ENCODE measurements around the gene CEP164. TPM values are rescaled to one million over a fixed set of nuclear protein-coding genes. Genes with fewer than 3 reads are reported as not detected.
"Not testable (repeated sequence)": the region's sequence is repeated elsewhere in the genome, so short reads cannot be mapped to it uniquely, and the experiment has no call there.

Gene CEP164
- total RNA-seq, 4 donors from 2014 or later: 23.1 to 56.5 (median 29.0) TPM

DNA sequence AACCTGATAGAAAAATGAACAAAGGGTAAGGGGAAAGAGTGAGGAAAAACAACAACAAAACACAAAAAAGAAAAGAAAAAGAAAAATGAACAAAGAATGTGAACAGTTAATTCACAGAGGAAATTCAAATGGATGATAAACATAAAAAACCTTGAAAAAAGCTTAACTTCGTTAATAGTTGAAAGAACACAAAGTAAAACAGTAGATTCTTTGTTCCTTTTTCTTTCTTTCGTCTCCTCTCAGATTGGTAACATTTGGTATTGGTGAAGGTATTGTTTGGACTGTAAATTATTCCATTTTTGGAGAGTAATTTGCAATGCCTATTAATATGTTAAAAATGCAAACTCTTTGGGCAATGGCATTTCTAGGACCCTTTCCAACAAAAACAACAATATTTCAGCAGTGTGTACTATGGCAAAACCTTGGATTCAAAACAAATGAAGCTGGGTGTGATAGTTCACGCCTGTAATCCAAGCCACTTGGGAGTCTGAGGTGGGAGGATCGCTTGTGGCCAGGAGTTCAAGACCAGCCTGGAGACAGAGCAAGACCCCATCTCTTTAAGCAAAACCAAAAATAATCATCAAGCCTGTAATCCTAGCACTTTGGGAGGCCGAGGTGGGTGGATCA, 8.3 kb upstream of the CEP164 start:
- Histone ChIP-seq H3K4me3 (replicated peaks in 1 of 3) (no peak overlapping the region), H3K4me1 (peaks cover 4 to 15% of the 10 kb centered on the region in 2 donors), H3K27ac (no peak overlapping the region), H3K27me3 (no peaks in the 10 kb centered on the region), H3K36me3 (no peaks in the 10 kb centered on the region), H3K9me3 (no peaks in the 10 kb centered on the region)
- intact Hi-C loops (cut with DNase I): no loop called here
- 87 to 88% methylated on average over 5 of the region's 5 CpGs for WGBS, 2 donors
- TF ChIP-seq POLR2A (IDR thresholded peaks at IDR 0.05): no peak
- no peak for TF ChIP-seq CTCF (IDR thresholded peaks at IDR 0.05)
- DNase-seq: no peak

GRCh38 chr11:117327255-117327566, 443 bp upstream of the CEP164 start:
- 21 to 26% methylated on average over 5 of the region's 5 CpGs for WGBS, 2 donors
- H3K4me1 ChIP-seq: peaks cover 9 to 13% of the 10 kb centered on the region in 2 donors
- peak overlapping the region in 1 of 3 donors; percentile 88 for H3K27ac ChIP-seq
- H3K27me3 ChIP-seq; H3K9me3 ChIP-seq; DNase-seq; intact Hi-C loops (cut with DNase I); H3K36me3 ChIP-seq: not testable (repeated sequence)
- peak overlapping the region in 1 of 3 donors; percentile 55 for H3K4me3 ChIP-seq (replicated peaks in 1 of 3)

- H3K27ac ChIP-seq: peak overlapping the region; percentile 75 to 88 (median 78)
- H3K27me3 ChIP-seq: no peaks in the 10 kb centered on the region
- intact Hi-C loops (cut with DNase I): no loop called here
- peaks cover 9 to 13% of the 10 kb centered on the region in 2 donors for H3K4me1 ChIP-seq
- peak overlapping the region; percentile 38 to 76 (median 55) for H3K4me3 ChIP-seq (replicated peaks in 1 of 3)
- no peak for TF ChIP-seq POLR2A (IDR thresholded peaks at IDR 0.05)
- H3K36me3 ChIP-seq: no peaks in the 10 kb centered on the region
- peak in 1 of 2 donors; percentile 41 for DNase-seq
- no peaks in the 10 kb centered on the region for H3K9me3 ChIP-seq
- WGBS, 2 donors: 7% methylated on average over 15 of the region's 15 CpGs
Observed at GRCh38 chr11:117328375-117329010, 839 bp downstream of the CEP164 start.

GRCh38 chr11:117332843-117333242, 5.2 kb downstream of the CEP164 start:
- intact Hi-C loops (cut with DNase I): no loop called here
- TF ChIP-seq CTCF (IDR thresholded peaks at IDR 0.05) (no peak), POLR2A (IDR thresholded peaks at IDR 0.05) (no peak)
- no peaks in the 10 kb centered on the region for H3K27me3 ChIP-seq
- peaks cover 9 to 13% of the 10 kb centered on the region in 2 donors for H3K4me1 ChIP-seq
- H3K4me3 ChIP-seq (replicated peaks in 1 of 3): no peak overlapping the region
- 46 to 100% methylated on average over 2 of the region's 2 CpGs for WGBS, 2 donors
- no peak overlapping the region for H3K27ac ChIP-seq
- no peaks in the 10 kb centered on the region for H3K9me3 ChIP-seq
- no peak for DNase-seq
- no peaks in the 10 kb centered on the region for H3K36me3 ChIP-seq

- WGBS, 2 donors: 89 to 92% methylated on average over 9 of the region's 9 CpGs
- Histone ChIP-seq H3K36me3 (no peaks in the 10 kb centered on the region), H3K27ac (no peak overlapping the region), H3K27me3 (no peaks in the 10 kb centered on the region), H3K9me3 (no peaks in the 10 kb centered on the region), H3K4me3 (replicated peaks in 1 of 3) (no peak overlapping the region), H3K4me1 (peaks cover 7% of the 10 kb centered on the region in 2 donors)
- intact Hi-C loops (cut with DNase I): no loop called here
- TF ChIP-seq CTCF (IDR thresholded peaks at IDR 0.05) (no peak), POLR2A (IDR thresholded peaks at IDR 0.05) (no peak)
- no peak for DNase-seq
Observed at GRCh38 chr11:117333917-117334316, 6.3 kb downstream of the CEP164 start.

DNA sequence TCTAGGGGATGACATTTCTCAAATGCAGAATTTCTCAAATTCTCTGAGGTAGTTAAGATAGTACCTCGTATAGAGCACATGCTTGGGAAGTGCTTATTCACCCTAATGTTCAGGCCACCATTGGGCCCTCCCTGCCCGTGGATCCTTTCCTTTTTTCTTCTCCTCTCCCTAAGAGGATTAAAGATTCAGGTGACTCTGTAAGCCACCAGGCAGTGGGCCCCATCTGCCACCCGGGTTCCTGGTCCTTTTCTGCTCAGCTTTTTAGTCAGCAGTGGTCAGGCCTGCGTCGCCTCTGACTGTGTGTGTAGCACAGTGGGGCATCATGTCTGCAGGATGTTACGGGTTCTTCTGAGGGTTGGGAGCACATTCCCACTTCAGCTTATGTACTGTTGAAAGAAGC, 7.2 kb downstream of the CEP164 start:
- no peak for TF ChIP-seq CTCF (IDR thresholded peaks at IDR 0.05)
- TF ChIP-seq POLR2A (IDR thresholded peaks at IDR 0.05): no peak
- Histone ChIP-seq H3K4me1 (no peaks in the 10 kb centered on the region), H3K27ac (no peak overlapping the region), H3K4me3 (replicated peaks in 1 of 3) (no peak overlapping the region), H3K9me3 (no peaks in the 10 kb centered on the region), H3K27me3 (no peaks in the 10 kb centered on the region), H3K36me3 (no peaks in the 10 kb centered on the region)
- DNase-seq: no peak
- intact Hi-C loops (cut with DNase I): no loop called here
- WGBS, 2 donors: 89 to 90% methylated on average over 6 of the region's 6 CpGs

Measured in thyroid gland (tissue), 4 donors.